ACHN (cell line): Measurements from ENCODE around the gene BARD1.
"Not testable (repeated sequence)": the region's sequence is repeated elsewhere in the genome, so short reads cannot be mapped to it uniquely, and the experiment has no call there.

Experiments
- DNase-seq: peaks from one replicate; pipeline ENCODE4 v3.0.0-alpha.2; 2015
- in situ Hi-C: cut with HindIII; loops from 2 replicates; pipeline ENCODE4 v1.10.0; 2017; ENCODE audit warnings: low sequenced_read_pairs, low pct_ligation_motif_present, low pct_unique_long_range_greater_than_20kb

BARD1 gene

DNA sequence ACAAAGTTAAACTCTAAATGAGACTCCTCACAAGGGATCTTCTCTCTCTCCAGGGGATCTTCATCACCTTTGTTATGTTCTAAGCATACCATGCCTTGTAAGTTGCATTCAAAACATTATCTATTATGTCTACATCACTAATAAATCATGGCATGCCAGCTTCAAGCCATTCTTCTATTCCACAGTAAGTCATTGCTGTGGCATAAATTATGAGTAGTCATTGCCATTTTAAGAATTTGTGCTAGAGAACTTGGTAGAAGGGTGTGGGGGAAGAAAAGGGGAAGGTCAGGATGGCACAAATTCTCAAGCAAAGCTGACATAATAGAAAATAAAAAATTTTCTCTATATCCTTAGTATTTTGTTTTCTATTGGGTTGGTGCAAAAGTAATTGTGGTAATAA, 33.5 kb downstream of the BARD1 start:
- in situ Hi-C loops = no loop called here
- no peak for DNase-seq

GRCh38 chr2:214774108-214774507, 35.4 kb downstream of the BARD1 start:
- in situ Hi-C loops = no loop called here

GRCh38 chr2:214772443-214773015, 37.0 kb downstream of the BARD1 start:
- DNase-seq = no peak
- in situ Hi-C loops = no loop called here

More at GRCh38 chr2:214774108-214774507, 35.4 kb downstream of the BARD1 start:
- DNase-seq = no peak

DNA sequence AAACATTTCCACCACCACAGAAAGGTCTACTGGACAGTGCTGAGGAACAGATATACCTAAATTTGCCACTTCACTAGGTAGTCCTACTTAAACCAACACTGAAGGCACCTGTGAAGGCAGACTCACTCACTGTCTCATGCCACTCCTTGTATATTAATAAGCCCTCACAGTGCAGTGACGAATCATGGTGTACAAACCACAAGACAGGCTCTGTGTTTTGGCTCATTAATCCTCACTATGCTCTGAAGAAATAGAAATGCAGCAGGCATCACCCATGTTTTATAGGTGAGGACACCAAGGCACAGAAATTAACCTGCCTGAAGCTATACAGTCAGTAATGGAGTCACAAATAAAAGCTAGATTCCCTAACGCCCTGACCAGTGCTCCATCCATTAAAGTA, 44.3 kb downstream of the BARD1 start:
- DNase-seq = peak; percentile 27
- in situ Hi-C loops = no loop called here

- in situ Hi-C loops = no loop called here
- no peak for DNase-seq
Observed at GRCh38 chr2:214753455-214753854, 56.0 kb downstream of the BARD1 start.

GRCh38 chr2:214750529-214750928, 59.0 kb downstream of the BARD1 start:
- in situ Hi-C loops = no loop called here
- DNase-seq = no peak

DNA sequence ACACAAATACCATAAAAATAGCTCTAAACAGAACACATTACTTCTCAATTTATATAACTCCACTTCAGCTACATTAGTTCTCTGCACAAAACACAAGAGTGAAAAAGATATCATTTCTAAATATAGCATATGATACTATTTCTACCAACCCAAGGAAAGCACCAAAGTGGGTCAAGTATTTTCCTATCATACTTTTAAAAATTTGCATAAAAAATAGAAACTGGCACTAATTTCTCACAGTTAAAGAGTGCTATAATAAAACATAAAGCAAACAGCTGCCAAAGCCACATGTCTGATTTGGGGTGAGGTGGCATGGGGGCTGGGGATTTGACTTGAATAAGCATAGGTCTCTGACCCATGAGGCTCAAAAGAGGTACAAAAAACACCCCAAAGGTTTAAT, 61.5 kb downstream of the BARD1 start:
- DNase-seq = no peak
- in situ Hi-C loops = no loop called here

- no peak for DNase-seq
- in situ Hi-C loops = no loop called here
Observed at GRCh38 chr2:214742119-214742518, 67.4 kb downstream of the BARD1 start.

DNA sequence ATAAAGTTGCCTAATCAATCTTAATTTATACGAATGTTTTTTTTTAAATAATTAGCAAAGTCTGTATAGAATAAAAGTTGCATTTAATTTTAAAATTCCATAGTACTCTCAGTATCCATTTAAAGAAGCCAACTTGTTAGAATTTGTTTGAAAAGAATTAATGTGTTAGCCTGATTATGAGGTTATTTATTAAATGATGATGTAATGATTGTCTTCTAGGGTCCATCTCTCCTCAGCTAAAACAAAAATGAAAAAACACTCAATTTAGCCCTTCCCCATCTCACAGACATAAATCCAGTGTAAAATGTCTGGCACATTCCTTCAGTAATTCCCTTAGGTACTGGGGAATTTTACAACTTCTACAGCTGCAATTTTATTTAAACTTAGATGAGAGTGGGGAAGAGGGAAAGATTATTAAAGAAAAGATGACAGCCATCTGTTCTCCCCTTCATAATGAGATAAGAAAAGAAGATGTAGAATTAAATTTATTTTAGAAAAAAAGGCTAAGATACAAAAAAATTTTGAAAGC, 68.6 kb downstream of the BARD1 start:
- no peak for DNase-seq
- in situ Hi-C loops = no loop called here

DNA sequence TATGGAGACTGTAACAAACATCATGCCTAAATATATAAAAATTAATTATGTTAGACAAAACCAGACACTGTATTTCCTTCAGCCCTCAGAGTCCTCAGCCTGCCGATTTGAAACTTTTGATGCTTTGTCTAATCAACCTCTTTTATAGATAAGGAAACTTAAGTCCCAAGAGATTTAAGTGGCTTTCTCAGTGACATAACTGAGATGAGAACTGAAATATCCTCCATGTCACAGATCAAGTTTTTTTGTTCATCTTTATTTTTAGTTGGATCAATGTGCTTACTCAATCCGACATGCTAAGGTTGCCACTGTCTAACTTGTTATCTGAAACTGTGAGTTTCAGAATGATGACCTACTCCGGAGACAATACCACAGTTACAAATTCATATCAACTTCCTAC, 72.3 kb downstream of the BARD1 start:
- in situ Hi-C loops = no loop called here

GRCh38 chr2:214730800-214731407, 78.6 kb downstream of the BARD1 start:
- DNase-seq = no peak
- in situ Hi-C loops = no loop called here

More for the DNA sequence above, 72.3 kb downstream of the BARD1 start:
- DNase-seq = no peak

DNA sequence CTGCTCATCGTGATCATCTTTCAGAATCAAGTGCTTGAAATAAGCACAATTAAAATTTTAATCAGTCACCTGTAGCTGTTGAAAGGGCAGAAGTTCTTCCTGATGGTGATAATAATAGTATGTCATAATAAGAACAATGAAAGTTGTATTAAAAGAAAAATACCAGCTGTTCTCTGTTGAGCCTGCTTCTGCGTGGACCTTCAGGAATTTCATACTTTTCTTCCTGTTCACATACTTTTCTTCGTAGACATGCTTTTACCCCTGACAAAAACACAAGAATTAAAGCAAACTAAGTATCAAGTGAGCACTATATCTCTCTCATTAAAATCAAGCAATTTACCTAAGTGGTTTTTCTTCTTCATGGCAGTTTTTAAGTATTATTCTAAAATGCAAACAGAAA, 79.2 kb downstream of the BARD1 start:
- in situ Hi-C loops = no loop called here
- DNase-seq = no peak

DNA sequence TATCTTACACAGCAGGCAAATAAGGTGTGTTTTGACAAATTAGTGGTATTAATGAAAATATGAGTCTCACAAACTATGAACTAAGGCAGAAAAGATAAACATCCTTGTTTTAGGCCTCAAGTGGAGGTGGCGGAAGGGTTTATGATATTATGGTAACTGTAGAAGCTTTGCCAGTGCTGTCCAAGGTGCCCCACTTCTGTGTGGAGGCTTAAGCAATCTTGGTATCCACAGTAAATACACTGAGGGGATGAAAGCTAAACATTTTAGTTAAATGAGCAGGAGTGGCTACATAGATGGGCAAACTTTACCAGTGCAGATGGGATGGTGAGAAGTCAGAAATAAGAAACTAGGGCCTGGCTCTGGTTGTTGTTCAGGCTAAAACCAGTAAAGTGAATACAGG, 84.7 kb downstream of the BARD1 start:
- no peak for DNase-seq
- in situ Hi-C loops = no loop called here

- DNase-seq, in situ Hi-C loops: not testable (repeated sequence)
Observed at GRCh38 chr2:214717837-214718236, 91.6 kb downstream of the BARD1 start.

GRCh38 chr2:214716811-214717560, 92.5 kb downstream of the BARD1 start:
- in situ Hi-C loops = no loop called here
- DNase-seq = no peak

DNA sequence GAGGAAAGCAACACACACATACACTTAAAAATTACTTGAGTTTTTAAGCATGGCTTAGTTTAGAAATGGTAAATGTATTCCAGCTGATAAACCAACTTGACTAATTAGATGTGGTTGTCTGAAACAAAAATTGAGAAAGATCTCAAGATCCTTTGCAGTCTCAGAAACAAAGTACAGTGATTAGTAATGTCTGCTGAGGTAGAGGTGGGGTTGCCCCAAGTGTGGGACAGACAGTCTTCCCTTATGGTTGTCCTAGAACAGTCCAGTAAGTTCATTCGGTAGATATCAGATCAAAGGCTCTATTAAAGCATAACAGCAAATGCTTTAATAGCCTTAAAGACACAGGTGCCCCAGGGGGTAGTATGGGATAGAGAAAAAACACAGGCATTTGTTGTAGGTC, 94.5 kb downstream of the BARD1 start:
- in situ Hi-C loops = no loop called here
- no peak for DNase-seq

DNA sequence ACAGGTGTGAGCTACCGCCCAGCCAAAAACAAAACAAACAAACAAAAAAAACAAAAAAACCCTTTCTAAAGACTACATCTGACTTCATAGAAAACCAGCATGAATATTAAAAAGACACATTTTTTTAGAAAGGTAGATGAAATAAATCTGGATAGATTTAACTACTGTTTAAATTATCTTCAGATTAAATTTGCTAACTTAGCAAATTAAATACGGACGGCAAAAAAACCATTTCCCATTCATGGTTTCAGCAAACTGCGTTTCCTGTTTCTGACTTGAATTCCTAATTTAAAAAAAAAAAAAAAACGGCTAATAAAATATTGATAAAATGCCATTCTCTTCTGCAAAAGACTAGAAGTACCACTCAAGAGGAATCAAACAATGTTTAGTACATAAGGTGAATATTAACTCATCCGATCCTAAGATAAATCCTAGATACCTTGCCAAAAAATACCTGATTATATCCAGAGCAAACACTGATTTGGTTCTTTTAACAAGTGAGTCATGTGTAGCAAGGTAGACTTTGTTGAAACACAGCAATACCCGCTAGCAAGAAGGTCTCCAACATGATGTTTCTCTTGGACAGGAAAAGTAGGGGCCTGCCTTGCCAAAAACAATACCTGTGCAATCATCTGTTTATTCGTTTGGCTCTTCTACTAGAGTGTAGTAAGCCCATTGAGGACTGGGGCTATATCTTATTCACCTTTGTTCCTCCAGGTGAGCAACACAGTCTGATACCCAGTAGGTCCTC, 96.2 kb downstream of the BARD1 start:
- in situ Hi-C loops = no loop called here
- no peak for DNase-seq

DNA sequence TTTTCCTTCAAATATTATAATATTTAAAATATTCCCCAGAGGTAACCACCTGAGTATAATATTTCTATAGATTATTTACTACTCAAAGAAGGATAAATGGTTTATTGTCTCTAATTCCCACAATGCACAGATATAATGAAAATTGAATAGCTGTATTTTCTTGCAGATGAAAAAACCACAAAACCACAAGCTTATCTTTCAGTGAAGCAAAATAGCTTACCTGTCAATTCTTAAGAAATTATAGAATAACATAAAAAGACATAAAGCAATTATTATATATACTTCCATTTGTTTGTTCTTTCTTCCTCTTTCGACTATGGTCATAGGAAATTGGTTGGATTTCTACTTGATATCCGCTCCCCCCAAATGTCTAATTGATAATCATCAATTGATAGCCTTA, 98.8 kb downstream of the BARD1 start:
- DNase-seq = no peak
- in situ Hi-C loops = no loop called here

GRCh38 chr2:214706986-214707385, 102.5 kb downstream of the BARD1 start:
- in situ Hi-C loops = no loop called here
- DNase-seq = no peak
